UCSD-AML1 (cell line): ENCODE measurements around the gene EHF.

Source experiments
- DNase-seq: peaks from one replicate; lab custom pipeline; 2025; ENCODE audit not compliant: unreplicated experiment; lab: John Stamatoyannopoulos, UW

Gene EHF

GRCh38 chr11:34643311-34643710, 22.4 kb downstream of the EHF start:
- DNase-seq = no peak

- DNase-seq = no peak
Measured at GRCh38 chr11:34643846-34644245, 23.0 kb downstream of the EHF start.

- no peak for DNase-seq
Measured at GRCh38 chr11:34644669-34645406, 23.9 kb downstream of the EHF start.

- DNase-seq = no peak
Measured at GRCh38 chr11:34646431-34646830, 25.5 kb downstream of the EHF start.

GRCh38 chr11:34647131-34647530, 26.2 kb downstream of the EHF start:
- no peak for DNase-seq

GRCh38 chr11:34647532-34647931, 26.6 kb downstream of the EHF start:
- no peak for DNase-seq

GRCh38 chr11:34648036-34648435, 27.1 kb downstream of the EHF start:
- no peak for DNase-seq

- no peak for DNase-seq
Measured at GRCh38 chr11:34649597-34649996, 28.7 kb downstream of the EHF start.

GRCh38 chr11:34650528-34650927, 29.6 kb downstream of the EHF start:
- DNase-seq = no peak

- DNase-seq = no peak
Measured at GRCh38 chr11:34651551-34651950, 30.7 kb downstream of the EHF start.

GRCh38 chr11:34652191-34652973, 31.5 kb downstream of the EHF start:
- no peak for DNase-seq

- no peak for DNase-seq
Measured at GRCh38 chr11:34653031-34653430, 32.1 kb downstream of the EHF start.

GRCh38 chr11:34653851-34654482, 33.1 kb downstream of the EHF start:
- no peak for DNase-seq

GRCh38 chr11:34654483-34655334, 33.8 kb downstream of the EHF start:
- peak; percentile 21 for DNase-seq

- no peak for DNase-seq
Measured at GRCh38 chr11:34655335-34656008, 34.6 kb downstream of the EHF start.

- no peak for DNase-seq
Measured at GRCh38 chr11:34656062-34656720, 35.3 kb downstream of the EHF start.

- no peak for DNase-seq
Measured at GRCh38 chr11:34658071-34659015, 37.5 kb downstream of the EHF start.

- no peak for DNase-seq
Measured at GRCh38 chr11:34659096-34659733, 38.3 kb downstream of the EHF start.
